Measurements from ENCODE around the gene TMC1. TPM values are rescaled to one million over a fixed set of nuclear protein-coding genes. Genes with fewer than 3 reads are reported as not detected.
A peak's percentile ranks its signal among the peaks of the same experiment; 100 is the strongest.

The TMC1 gene
- total RNA-seq, 1 experiment from 2014 or later: 0.36 TPM

GRCh38 chr9:72491242-72491641 is 30.2 kb upstream of the TMC1 start:
- BruUV-seq (replicated peaks): no TSS peak
- no peaks in the 10 kb centered on the region for H3K27me3 ChIP-seq (ENCODE audit: control insufficient read depth, insufficient read depth, low read length)

GRCh38 chr9:72494051-72494450 is 27.4 kb upstream of the TMC1 start:
- CTCF ChIA-PET: no interaction called here
- H3K4me1 ChIP-seq (ENCODE audit: control insufficient read depth, insufficient read depth, low read length): peaks cover 11% of the 10 kb centered on the region
- in situ Hi-C loops (cut with HindIII; ENCODE audit: low pct_unique_long_range_greater_than_20kb, low sequenced_read_pairs): no loop called here
- H3K36me3 ChIP-seq (ENCODE audit: control insufficient read depth, insufficient read depth, low read length): no peaks in the 10 kb centered on the region
- intact Hi-C loops (cut with micrococcal nuclease; ENCODE audit: unreplicated experiment): no loop called here
- H3K27me3 ChIP-seq (ENCODE audit: control insufficient read depth, insufficient read depth, low read length): no peaks in the 10 kb centered on the region
- no peak for ATAC-seq
- BruUV-seq (replicated peaks): no TSS peak
- no peak overlapping the region for H3K4me3 ChIP-seq (ENCODE audit: low read depth in 2 of 2, low read length in 2 of 2)
- TF ChIP-seq CTCF (IDR thresholded peaks at IDR 0.05) (no peak), SIN3A (IDR thresholded peaks at IDR 0.05; ENCODE audit: borderline replicate concordance, insufficient read depth, low read depth, low read length) (no peak), TCF7L2 (IDR thresholded peaks at IDR 0.05; ENCODE audit: low read depth, low read length) (no peak), REST (IDR thresholded peaks at IDR 0.05; ENCODE audit: insufficient read depth in 1 of 2, low read depth in 2 of 2, low read length in 1 of 2) (no peak), POLR2AphosphoS5 (IDR thresholded peaks at IDR 0.05; ENCODE audit: low read depth, low read length) (no peak)
- POLR2A ChIA-PET: no interaction called here
- H3K27ac ChIP-seq (ENCODE audit: low read length): peak overlapping the region; percentile 66; the same call in 1 of the 2 replicates
- no peaks in the 10 kb centered on the region for H3K9me3 ChIP-seq (ENCODE audit: control insufficient read depth, insufficient read depth, low read depth, low read length)
- DNase-seq (ENCODE audit: low read depth, low spot score): no peak

More at GRCh38 chr9:72491242-72491641, 30.2 kb upstream of the TMC1 start:
- Histone ChIP-seq H3K36me3 (ENCODE audit: control insufficient read depth, insufficient read depth, low read length) (no peaks in the 10 kb centered on the region), H3K4me3 (ENCODE audit: low read depth in 2 of 2, low read length in 2 of 2) (no peak overlapping the region), H3K9me3 (ENCODE audit: control insufficient read depth, insufficient read depth, low read depth, low read length) (no peaks in the 10 kb centered on the region), H3K27ac (ENCODE audit: low read length) (peak overlapping the region; percentile 84; the same call in 1 of the 2 replicates), H3K4me1 (ENCODE audit: control insufficient read depth, insufficient read depth, low read length) (peaks cover 11% of the 10 kb centered on the region)
- no peak for TF ChIP-seq REST (IDR thresholded peaks at IDR 0.05; ENCODE audit: insufficient read depth in 1 of 2, low read depth in 2 of 2, low read length in 1 of 2)
- no peak for DNase-seq (ENCODE audit: low read depth, low spot score)
- CTCF ChIA-PET: interaction anchor here (0.6 kb wide), 1 partner anchor 138 kb away, joined by 4 read pairs; no protein-coding TSS in a partner anchor
- intact Hi-C loops (cut with micrococcal nuclease; ENCODE audit: unreplicated experiment) (no loop called here), in situ Hi-C loops (cut with HindIII; ENCODE audit: low pct_unique_long_range_greater_than_20kb, low sequenced_read_pairs) (no loop called here)
- POLR2A ChIA-PET: interaction anchor here (0.6 kb wide), 1 partner anchor 85 kb away, joined by 13 read pairs; no protein-coding TSS in a partner anchor
- ATAC-seq: no peak

All from Panc1 (cell line).